Astrocyte of the cerebellum (primary cell): ENCODE data around the gene RNF115.

Experiments
- DNase-seq: peaks from one replicate; pipeline ENCODE4 v3.0.0-alpha.2; 2011; ENCODE audit warnings: low read depth
- H3K4me3 ChIP-seq: 2 replicates; pipeline ENCODE4 v1.5.1; 2011; ENCODE audit warnings: mild to moderate bottlenecking, low read depth, low read length, moderate library complexity
- CTCF ChIP-seq: IDR thresholded peaks from 2 replicates; pipeline ENCODE4 v1.5.1; 2012; ENCODE audit warnings: low read length, low read depth, moderate library complexity, mild to moderate bottlenecking; ENCODE audit errors: missing control alignments
- in situ Hi-C: cut with HindIII; loops from 2 replicates; pipeline ENCODE4 v1.10.0; 2017; ENCODE audit warnings: low sequenced_read_pairs

Gene RNF115

GRCh38 chr1:145823565-145824498 is at the start of gene RNF115, which contains the start of gene POLR3C:
Gene RNF115, minus strand, starts transcription at chr1:145824095. Its CDS starts 222 bp downstream, at chr1:145823873.
Gene POLR3C, plus strand, starts transcription at chr1:145824200. Its CDS starts 1,577 bp downstream, at chr1:145825777.
- in situ Hi-C loops, result no loop called here
- DNase-seq, result peak; percentile 78
- peak within 1 kb of the TSS; percentile 86 for H3K4me3 ChIP-seq
- no peak for TF ChIP-seq CTCF

GRCh38 chr1:145871994-145872924 is 48.4 kb upstream of the RNF115 start:
- in situ Hi-C loops, result no loop called here
- DNase-seq, result no peak
- H3K4me3 ChIP-seq, result peak overlapping the region; percentile 37
- TF ChIP-seq CTCF, result no peak

GRCh38 chr1:145868232-145868631 is 44.3 kb upstream of the RNF115 start:
- in situ Hi-C loops, result no loop called here
- TF ChIP-seq CTCF, result no peak
- no peak overlapping the region for H3K4me3 ChIP-seq
- no peak for DNase-seq

GRCh38 chr1:145863282-145864018 is 39.6 kb upstream of the RNF115 start:
- in situ Hi-C loops, result no loop called here
- DNase-seq, result no peak
- TF ChIP-seq CTCF, result no peak
- no peak overlapping the region for H3K4me3 ChIP-seq

GRCh38 chr1:145859491-145860023 is 35.7 kb upstream of the RNF115 start:
- DNase-seq, result peak; percentile 63
- in situ Hi-C loops, result no loop called here
- peak overlapping the region; percentile 86 for H3K4me3 ChIP-seq
- no peak for TF ChIP-seq CTCF
